ENCODE results near the gene ITPK1.

The ITPK1 gene

GRCh38 chr14:93031505-93032315 lies 84.0 kb downstream of the ITPK1 start:
- DNase-seq (ENCODE audit: insufficient read length, low spot score), result no peak
- FAIRE-seq, result no peak

- DNase-seq (ENCODE audit: insufficient read length, low spot score) (no peak), FAIRE-seq (no peak)
Measured at GRCh38 chr14:93030761-93031160, 85.0 kb downstream of the ITPK1 start.

DNA sequence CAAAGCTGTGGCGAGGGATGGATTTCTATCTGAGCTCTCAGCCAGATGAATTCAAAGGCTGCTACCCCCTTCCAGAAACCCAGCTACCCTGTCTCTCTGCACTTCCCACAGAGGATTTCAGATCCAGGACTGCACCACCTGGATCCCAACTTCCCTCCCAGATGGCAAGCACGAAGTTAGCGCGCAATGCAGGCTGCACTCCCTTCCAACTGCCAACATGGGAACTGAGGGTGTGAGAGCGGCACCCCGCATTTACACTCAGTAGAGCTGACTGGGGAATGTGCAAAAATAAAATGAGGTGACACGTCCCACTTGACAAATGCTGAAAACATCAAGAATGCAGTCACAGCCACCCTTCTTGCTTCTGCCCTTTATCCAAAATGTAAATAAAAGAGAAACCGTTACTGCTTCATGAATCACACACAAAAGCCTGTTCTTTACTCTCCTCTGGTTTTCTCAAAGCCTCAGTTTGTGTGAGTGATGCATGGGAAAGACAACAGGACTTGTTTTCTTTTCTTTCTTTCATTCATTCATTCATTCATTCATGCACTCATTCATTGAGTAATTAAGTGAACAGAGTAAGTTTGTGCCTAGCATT lies 85.7 kb downstream of the ITPK1 start:
- no peak for FAIRE-seq

DNA sequence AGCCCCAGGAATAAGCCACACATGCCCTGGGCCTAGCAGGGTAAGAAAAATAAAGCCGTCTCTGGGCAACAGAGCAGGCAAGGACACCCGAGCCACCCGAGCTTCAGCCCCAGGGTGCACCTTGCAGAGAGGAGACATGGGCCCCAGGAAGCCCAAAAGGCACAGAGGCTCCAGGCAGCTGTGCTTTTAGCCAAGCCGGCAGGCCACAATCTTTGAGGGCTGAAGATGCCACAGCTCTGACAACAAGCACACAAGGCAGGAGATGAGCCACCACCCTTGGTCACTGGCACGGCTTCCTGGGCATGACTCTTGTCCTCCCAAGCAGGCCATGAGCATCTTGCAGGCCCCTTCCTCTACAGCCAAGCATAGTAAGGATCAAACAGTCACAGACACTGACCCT lies 86.3 kb downstream of the ITPK1 start:
- no peak for FAIRE-seq

More for the DNA sequence above, 85.7 kb downstream of the ITPK1 start:
- DNase-seq (ENCODE audit: insufficient read length, low spot score), result no peak

GRCh38 chr14:93028724-93029076 lies 87.0 kb downstream of the ITPK1 start:
- no peak for DNase-seq (ENCODE audit: insufficient read length, low spot score)
- FAIRE-seq, result no peak

More for the DNA sequence above, 86.3 kb downstream of the ITPK1 start:
- DNase-seq (ENCODE audit: insufficient read length, low spot score), result no peak

GRCh38 chr14:93027810-93028723 lies 87.7 kb downstream of the ITPK1 start:
- DNase-seq (ENCODE audit: insufficient read length, low spot score) (no peak), FAIRE-seq (no peak)

DNA sequence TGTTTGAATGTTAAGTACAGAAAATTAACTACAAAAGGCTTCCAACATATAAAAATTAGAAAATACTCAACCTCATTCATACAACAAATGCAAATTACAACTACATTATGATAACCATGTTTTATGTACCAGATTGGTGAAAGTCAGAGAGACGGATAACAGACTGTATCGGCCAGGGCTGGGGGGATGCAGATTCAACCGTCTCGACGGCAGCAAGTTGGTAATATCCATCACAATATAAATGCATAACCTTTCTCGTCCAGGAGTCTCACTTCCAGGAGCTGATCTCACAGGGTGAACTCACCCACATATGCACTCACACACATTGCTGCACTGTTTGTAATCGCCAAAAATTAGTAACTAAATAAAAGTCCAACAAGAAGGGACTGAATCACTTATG lies 89.4 kb downstream of the ITPK1 start:
- DNase-seq (ENCODE audit: insufficient read length, low spot score), result no peak
- no peak for FAIRE-seq

- FAIRE-seq (no peak), DNase-seq (ENCODE audit: insufficient read length, low spot score) (no peak)
Measured at GRCh38 chr14:93025055-93025454, 90.7 kb downstream of the ITPK1 start.

DNA sequence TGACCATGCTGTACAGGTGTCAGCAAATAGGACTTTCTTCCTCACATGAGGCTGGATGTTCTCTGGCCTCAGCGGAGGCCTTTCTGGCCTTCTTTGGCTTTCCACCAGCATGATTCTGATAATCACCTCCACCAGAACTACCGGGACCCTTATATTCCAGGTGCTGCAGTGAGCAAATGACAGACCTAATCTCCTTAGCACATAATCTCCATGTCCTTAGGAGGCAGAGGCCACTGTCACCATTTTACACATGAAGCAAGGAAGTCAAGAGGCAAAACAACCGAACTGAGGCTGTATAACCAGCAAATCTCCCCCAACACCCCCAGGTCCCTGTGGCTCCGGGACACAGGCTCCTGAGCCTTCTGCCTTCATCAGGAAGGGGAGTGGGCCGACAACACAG lies 91.2 kb downstream of the ITPK1 start:
- FAIRE-seq, result no peak

GRCh38 chr14:93023802-93024434 lies 91.8 kb downstream of the ITPK1 start:
- no peak for DNase-seq (ENCODE audit: insufficient read length, low spot score)

More for the DNA sequence above, 91.2 kb downstream of the ITPK1 start:
- no peak for DNase-seq (ENCODE audit: insufficient read length, low spot score)

DNA sequence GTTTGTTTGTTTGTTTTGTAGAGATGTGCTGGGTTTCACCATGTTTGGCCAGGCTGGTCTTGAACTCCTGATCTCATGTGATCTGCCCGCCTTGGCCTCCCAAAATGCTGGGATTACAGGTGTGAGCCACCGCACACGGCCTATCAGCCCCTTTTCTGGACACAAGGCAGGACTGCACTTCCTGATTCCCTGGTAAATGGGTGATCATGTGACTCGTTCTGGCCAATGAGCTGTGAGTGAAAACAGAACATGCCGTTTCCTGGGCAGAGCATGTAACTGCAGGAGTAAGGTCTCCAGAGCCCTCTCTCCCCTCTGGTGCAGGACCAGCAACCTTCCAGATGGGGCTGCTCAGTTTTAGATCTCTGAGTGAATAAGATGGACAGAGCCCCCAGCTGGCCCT lies 92.7 kb downstream of the ITPK1 start:
- DNase-seq (ENCODE audit: insufficient read length, low spot score), result no peak
- FAIRE-seq, result no peak

More at GRCh38 chr14:93023802-93024434, 91.8 kb downstream of the ITPK1 start:
- FAIRE-seq, result no peak

- FAIRE-seq (no peak), DNase-seq (ENCODE audit: insufficient read length, low spot score) (no peak)
Measured at GRCh38 chr14:93019970-93020369, 95.8 kb downstream of the ITPK1 start.

DNA sequence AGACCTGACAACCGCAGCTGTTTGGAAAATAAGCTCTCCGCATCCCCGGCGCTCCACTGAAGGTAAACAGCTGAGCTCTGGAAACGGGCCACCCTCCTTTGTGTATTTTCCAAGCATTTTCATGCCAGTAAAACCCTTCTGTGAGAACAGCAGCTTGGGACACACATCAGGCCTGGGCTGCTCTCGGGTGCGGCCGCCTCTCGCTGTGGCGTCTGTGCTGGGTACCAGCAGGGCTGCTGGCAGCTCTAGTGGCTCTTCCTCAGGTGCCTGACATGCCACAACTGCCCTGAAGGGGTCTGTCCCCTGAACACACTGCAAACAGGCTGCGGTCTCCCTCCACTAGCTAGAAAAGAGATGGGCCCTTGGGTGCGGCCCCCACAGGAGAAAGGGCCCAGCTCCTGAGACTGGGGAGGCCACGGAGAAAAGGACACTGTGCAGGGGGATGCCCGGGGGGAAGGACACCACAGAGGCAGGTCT lies 96.3 kb downstream of the ITPK1 start:
- FAIRE-seq, result no peak
- DNase-seq (ENCODE audit: insufficient read length, low spot score), result no peak

DNA sequence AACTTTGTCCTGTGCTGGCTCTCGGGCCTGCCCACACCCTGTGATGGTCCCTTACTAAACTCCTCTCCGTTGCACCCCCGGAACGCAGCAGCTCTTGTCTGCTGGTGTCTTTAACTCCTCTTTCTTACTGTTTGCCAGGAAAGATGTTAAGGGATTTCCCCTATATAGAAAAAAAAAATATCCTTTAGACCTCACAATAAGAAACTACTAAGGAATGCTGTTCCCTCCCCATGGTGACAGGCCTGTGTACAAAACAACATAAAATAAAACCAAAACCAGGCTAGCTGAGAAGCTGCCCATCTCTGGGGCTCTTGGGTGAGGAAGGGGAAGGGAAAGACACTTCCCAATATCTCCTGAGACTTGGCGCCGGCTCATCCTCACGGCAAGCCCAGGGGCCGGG lies 97.4 kb downstream of the ITPK1 start:
- DNase-seq (ENCODE audit: insufficient read length, low spot score) (no peak), FAIRE-seq (no peak)

DNA sequence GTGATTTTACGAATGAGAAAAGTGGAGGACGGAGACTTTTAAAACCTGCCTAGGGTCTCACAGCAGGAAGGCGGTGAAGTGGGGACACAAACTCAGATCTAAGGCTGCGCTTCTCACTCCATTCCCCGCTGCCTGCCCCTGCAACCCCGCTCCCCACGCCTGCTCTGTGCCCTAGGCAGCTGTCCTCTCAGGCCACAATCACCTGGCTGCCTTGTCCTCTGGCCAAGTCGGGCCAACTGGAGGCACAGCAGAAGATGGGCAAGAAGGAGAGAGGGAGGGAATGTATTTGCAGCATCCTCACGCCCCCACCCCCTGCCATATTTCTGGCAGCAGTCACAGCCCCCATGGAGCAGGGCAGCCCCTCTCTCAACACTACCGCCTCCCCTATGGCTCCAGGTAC lies 97.8 kb downstream of the ITPK1 start:
- DNase-seq (ENCODE audit: insufficient read length, low spot score) (no peak), FAIRE-seq (no peak)

DNA sequence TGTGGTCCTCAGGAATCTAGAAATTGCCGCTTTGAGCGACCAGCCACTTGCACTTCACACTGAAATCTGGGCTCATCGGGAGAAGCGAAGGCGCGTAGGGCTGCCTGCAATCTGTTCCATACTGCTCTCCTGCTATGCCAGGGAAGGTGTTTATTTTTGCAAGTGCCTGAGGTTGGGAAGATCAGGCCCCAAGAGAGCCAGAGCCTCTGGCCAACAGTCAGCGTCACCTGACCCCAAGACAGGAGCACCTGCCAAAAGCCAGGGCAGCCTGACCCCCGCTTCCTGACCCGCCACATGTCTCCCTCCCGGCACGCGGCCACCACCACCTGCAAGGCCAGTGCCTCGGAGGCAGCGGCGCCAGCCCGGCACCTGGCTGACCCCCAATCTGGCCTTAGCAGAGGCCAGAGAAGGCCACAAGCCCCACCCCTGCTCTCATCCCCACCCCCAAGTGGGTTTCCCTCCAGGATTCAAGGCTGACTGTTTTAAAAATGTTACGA lies 98.4 kb downstream of the ITPK1 start:
- no peak for FAIRE-seq

GRCh38 chr14:93016275-93016845 lies 99.4 kb downstream of the ITPK1 start:
- DNase-seq (ENCODE audit: insufficient read length, low spot score), result no peak

More for the DNA sequence above, 98.4 kb downstream of the ITPK1 start:
- no peak for DNase-seq (ENCODE audit: insufficient read length, low spot score)

DNA sequence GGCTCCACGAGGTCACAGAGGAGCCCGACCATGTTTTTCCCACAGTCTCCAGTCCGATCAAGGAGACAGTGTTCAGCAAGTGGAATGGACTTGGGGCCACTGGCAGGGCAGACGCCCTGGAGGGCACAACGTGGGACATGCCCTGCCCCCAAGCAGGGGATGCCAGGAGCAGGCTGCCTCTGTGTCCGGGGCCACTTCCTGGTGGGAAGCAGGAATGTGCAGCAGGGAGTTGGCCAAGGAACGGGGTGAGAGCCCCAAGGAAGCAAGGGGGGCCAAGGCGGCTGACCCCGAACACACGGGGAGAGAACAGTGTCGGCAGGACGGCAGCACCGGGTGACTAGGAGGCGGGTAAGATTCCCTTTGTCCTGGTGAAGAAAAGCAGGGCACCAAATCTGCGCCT lies 100.2 kb downstream of the ITPK1 start:
- no peak for FAIRE-seq

More at GRCh38 chr14:93016275-93016845, 99.4 kb downstream of the ITPK1 start:
- no peak for FAIRE-seq

GRCh38 chr14:93015064-93015463 lies 100.7 kb downstream of the ITPK1 start:
- FAIRE-seq (no peak), DNase-seq (ENCODE audit: insufficient read length, low spot score) (no peak)

More for the DNA sequence above, 100.2 kb downstream of the ITPK1 start:
- DNase-seq (ENCODE audit: insufficient read length, low spot score), result no peak

Measured in GM19239 (cell line).